IMR-90 (cell line): ENCODE data around the gene TMEM141. TPM values are rescaled to one million over a fixed set of nuclear protein-coding genes. Genes with fewer than 3 reads are reported as not detected.
"Not testable (repeated sequence)": the region's sequence is repeated elsewhere in the genome, so short reads cannot be mapped to it uniquely, and the experiment has no call there.

Experiments used
- ATAC-seq: fragments of 200-7000 bp; cut with Tn5 transposase; 2 replicates; pipeline ENCODE4 v1.9.1; 2020; ENCODE audit warnings: low read depth, mild to moderate bottlenecking, moderate library complexity
- BruUV-seq: library from RNA; stranded (reverse); fragments of 400-500 nt; replicated peaks from 2 replicates; lab custom pipeline; 2021; lab: Mats Ljungman, UMichigan
- CTCF ChIA-PET: fragments of 300-600 bp; formaldehyde crosslinking; extraction: SDS; loops from one replicate; lab custom pipeline; 2021; ENCODE audit warnings: antibody characterized with exemption; lab: Yijun Ruan, JAX
- POLR2A ChIA-PET: fragments of 300-600 bp; sonication (Branson Sonifier 250); formaldehyde crosslinking; loops from one replicate; lab custom pipeline; 2022; ENCODE audit warnings: antibody characterized with exemption; ENCODE audit not compliant: unreplicated experiment; lab: Charles Lee
- DNase-seq: peaks from one replicate; pipeline ENCODE4 v3.0.0; 2013
- H2AFZ ChIP-seq: replicated peaks from 2 replicates; pipeline ENCODE3; 2013; ENCODE audit warnings: low read length, mild to moderate bottlenecking; ENCODE audit not compliant: poor library complexity
- H2AK5ac ChIP-seq: 2 replicates; pipeline ENCODE4 v1.6.1; 2013; ENCODE audit warnings: low read depth, low read length, inconsistent platforms
- H2AK9ac ChIP-seq: replicated peaks from 2 replicates; pipeline ENCODE3; 2013; ENCODE audit warnings: mild to moderate bottlenecking, low read depth, low read length, moderate library complexity; ENCODE audit not compliant: poor library complexity
- H2BK120ac ChIP-seq: 2 replicates; pipeline ENCODE4 v1.6.1; 2013; ENCODE audit warnings: low read depth, low read length, inconsistent platforms
- H2BK15ac ChIP-seq: 3 replicates; pipeline ENCODE4 v1.6.1; 2013; ENCODE audit warnings: low read depth, low read length, inconsistent platforms
- H2BK20ac ChIP-seq: 2 replicates; pipeline ENCODE4 v1.6.1; 2013; ENCODE audit warnings: low read depth, mild to moderate bottlenecking, inconsistent platforms, low read length, moderate library complexity
- H2BK5ac ChIP-seq: 2 replicates; pipeline ENCODE4 v1.6.1; 2013; ENCODE audit warnings: mild to moderate bottlenecking, low read depth, low read length, inconsistent platforms; ENCODE audit not compliant: poor library complexity, severe bottlenecking
- H3K14ac ChIP-seq: replicated peaks from 2 replicates; pipeline ENCODE4 v1.6.1; 2013; ENCODE audit warnings: low read depth, low read length, inconsistent platforms
- H3K18ac ChIP-seq: 2 replicates; pipeline ENCODE4 v1.6.1; 2013; ENCODE audit warnings: low read depth, low read length, control low read depth
- H3K23ac ChIP-seq: 2 replicates; pipeline ENCODE4 v1.6.1; 2013; ENCODE audit warnings: low read depth, low read length, inconsistent platforms
- H3K27ac ChIP-seq: 2 replicates; pipeline ENCODE4 v1.5.1; 2013; ENCODE audit warnings: mild to moderate bottlenecking, control low read depth, low read length; ENCODE audit not compliant: insufficient read depth
- H3K27me3 ChIP-seq: 2 replicates; pipeline ENCODE4 v1.6.1; 2013; ENCODE audit warnings: low read length; ENCODE audit not compliant: control insufficient read depth, insufficient read depth
- H3K36me3 ChIP-seq: 2 replicates; pipeline ENCODE4 v1.6.1; 2013; ENCODE audit warnings: low read length, mixed read lengths; ENCODE audit not compliant: control insufficient read depth, insufficient read depth
- H3K4ac ChIP-seq: 2 replicates; pipeline ENCODE4 v1.6.1; 2013; ENCODE audit warnings: low read depth, low read length, inconsistent platforms
- H3K4me1 ChIP-seq: 2 replicates; pipeline ENCODE4 v1.6.1; 2013; ENCODE audit warnings: low read length, mixed read lengths; ENCODE audit not compliant: control insufficient read depth, insufficient read depth
- H3K4me2 ChIP-seq: 2 replicates; pipeline ENCODE4 v1.6.1; 2013; ENCODE audit warnings: low read depth, mild to moderate bottlenecking, control low read depth, low read length, moderate library complexity
- H3K4me3 ChIP-seq: 2 replicates; pipeline ENCODE4 v1.5.1; 2013; ENCODE audit warnings: low read depth, mild to moderate bottlenecking, control low read depth, low read length, moderate library complexity; ENCODE audit not compliant: insufficient read depth
- H3K56ac ChIP-seq: 2 replicates; pipeline ENCODE4 v1.6.1; 2013; ENCODE audit warnings: low read length, inconsistent platforms; ENCODE audit not compliant: insufficient read depth; ENCODE audit errors: extremely low read depth
- H3K79me1 ChIP-seq, 2 experiments: 2 replicates each; pipeline ENCODE4 v1.6.1; 2013; ENCODE audit warnings: low read length in 2 of 2, inconsistent platforms in 1 of 2, low read depth in 1 of 2
- H3K9ac ChIP-seq: 2 replicates; pipeline ENCODE4 v1.6.1; 2013; ENCODE audit warnings: low read depth, low read length, control low read depth
- H3K9me1 ChIP-seq: 2 replicates; pipeline ENCODE4 v1.6.1; 2013; ENCODE audit warnings: low read length, inconsistent platforms; ENCODE audit not compliant: insufficient read depth
- H3K9me3 ChIP-seq: 2 replicates; pipeline ENCODE4 v1.6.1; 2013; ENCODE audit warnings: low read length; ENCODE audit not compliant: control insufficient read depth, insufficient read depth
- H4K20me1 ChIP-seq: 2 replicates; pipeline ENCODE4 v1.6.1; 2013; ENCODE audit warnings: low read length, inconsistent platforms; ENCODE audit not compliant: insufficient read depth
- H4K5ac ChIP-seq: 2 replicates; pipeline ENCODE4 v1.6.1; 2013; ENCODE audit warnings: mild to moderate bottlenecking, low read depth, low read length, control low read depth
- H4K8ac ChIP-seq, 2 experiments: 2 replicates each; pipeline ENCODE4 v1.6.1; 2013; ENCODE audit warnings: low read depth in 2 of 2, low read length in 2 of 2, control low read depth in 1 of 2, inconsistent platforms in 1 of 2
- H4K91ac ChIP-seq: 2 replicates; pipeline ENCODE4 v1.6.1; 2013; ENCODE audit warnings: low read depth, low read length, inconsistent platforms; ENCODE audit not compliant: insufficient read depth
- MAZ ChIP-seq: IDR thresholded peaks from 2 replicates; pipeline ENCODE4 v1.6.1; 2012; ENCODE audit warnings: low read depth, mild to moderate bottlenecking, low read length, improper control_type of control experiment, moderate library complexity, borderline replicate concordance
- RAD21 ChIP-seq: IDR thresholded peaks from 2 replicates; pipeline ENCODE4 v1.6.1; 2012; ENCODE audit warnings: low read length, improper control_type of control experiment
- SMC3 ChIP-seq: fragments of 150-350 bp; IDR thresholded peaks from 2 replicates; pipeline ENCODE4 v1.6.1; 2016; ENCODE audit warnings: low read depth, mild to moderate bottlenecking, antibody characterized with exemption, low read length, moderate library complexity
- WGBS, 2 experiments: methylation state at CpG; one replicate each; pipeline versions ENCODE4 v1.1.5 to v1.1.7; 2013; ENCODE audit warnings: missing lambda C conversion rate in 2 of 2; ENCODE audit not compliant: insufficient read length in 1 of 2; ENCODE audit errors: extremely low coverage in 2 of 2; 5-methylcytosine and 5-hydroxymethylcytosine counted together
- dilution Hi-C: fragments of 300-500 bp; cut with HindIII; formaldehyde crosslinking; loops from one replicate; pipeline ENCODE4 v1.14.3; 2018; ENCODE audit warnings: low sequenced_read_pairs; ENCODE audit not compliant: unreplicated experiment
- in situ Hi-C: fragments of 300-500 bp; cut with MboI; formaldehyde crosslinking; loops from 3 replicates; pipeline ENCODE4 v1.14.3; 2019; ENCODE audit warnings: low sequenced_read_pairs, inconsistent platforms, mixed read lengths
- intact Hi-C: fragments of 100-400 bp; cut with micrococcal nuclease; formaldehyde crosslinking; loops from 2 replicates; pipeline ENCODE4 v1.10.0; 2022
- polyA plus RNA-seq, 3 experiments: library from polyadenylated mRNA; depleted of rRNA; stranded (reverse); fragments of >200 nt; gene quantifications; 2 replicates each; pipeline ENCODE4 v1.2.3, GENCODE V29; 2012; ENCODE audit warnings: low replicate concordance in 1 of 3
- total RNA-seq: library from RNA; depleted of rRNA; stranded (reverse); fragments of >200 nt; gene quantifications from 2 replicates; pipeline ENCODE4 v1.2.3, GENCODE V29; 2012
- TF ChIP-seq, protein P1 (sequence below): conservative IDR thresholded peaks from 2 replicates; pipeline ENCODE4 v1.5.1; 2012; ENCODE audit warnings: mild to moderate bottlenecking, low read depth, low read length, improper control_type of control experiment

The TMEM141 gene
- total and polyA plus RNA-seq, 2 of the 4 experiments (the other 2 are of a cell fraction) = 39.1 to 77.8 TPM

DNA sequence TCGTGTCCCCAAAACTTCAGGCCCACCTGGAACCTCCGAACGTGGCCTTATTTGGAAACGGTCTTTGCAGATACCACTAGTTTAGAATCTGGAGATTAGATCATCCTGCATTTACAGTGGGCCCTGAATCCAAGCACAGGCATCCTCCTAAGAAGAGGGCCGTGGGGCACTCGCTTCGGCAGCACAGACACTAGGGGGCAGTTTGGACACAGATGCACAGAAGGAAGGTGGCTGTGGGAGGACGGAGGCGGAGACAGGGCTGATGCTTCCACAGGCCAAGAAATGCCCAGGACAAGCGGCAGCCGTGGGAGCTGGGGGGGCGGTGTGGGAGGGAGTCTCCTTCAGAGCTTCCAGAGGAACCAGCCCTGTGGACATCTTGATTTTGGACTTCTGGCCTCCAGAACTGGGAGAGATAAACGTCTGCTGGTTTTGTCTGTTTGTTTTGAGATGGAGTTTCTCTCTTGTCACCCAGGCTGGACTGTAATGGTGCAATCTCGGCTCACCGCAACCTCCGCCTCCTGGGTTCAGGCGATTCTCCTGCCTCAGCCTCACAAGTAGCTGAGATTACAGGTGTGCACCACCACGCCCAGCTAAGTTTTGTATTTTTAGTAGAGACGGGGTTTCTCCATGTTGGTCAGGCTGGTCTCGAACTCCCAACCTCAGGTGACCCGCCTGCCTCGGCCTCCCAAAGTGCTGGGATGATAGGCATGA, 30.2 kb upstream of the TMEM141 start:
- peak overlapping the region; percentile 7 for H2AK9ac ChIP-seq
- H3K4ac ChIP-seq, H4K5ac ChIP-seq, intact Hi-C loops, H2BK5ac ChIP-seq, H4K91ac ChIP-seq, H2BK15ac ChIP-seq, H3K79me1 ChIP-seq, H3K9me3 ChIP-seq, H3K27ac ChIP-seq, H2BK20ac ChIP-seq, H2BK120ac ChIP-seq, in situ Hi-C loops, H2AK5ac ChIP-seq, H3K27me3 ChIP-seq, H3K9me1 ChIP-seq, H3K23ac ChIP-seq, dilution Hi-C loops, H3K4me2 ChIP-seq, H3K9ac ChIP-seq, H3K18ac ChIP-seq, H4K8ac ChIP-seq, H3K36me3 ChIP-seq, H3K14ac ChIP-seq, H3K4me3 ChIP-seq, BruUV-seq, H3K4me1 ChIP-seq, H4K20me1 ChIP-seq, H3K56ac ChIP-seq: not testable (repeated sequence)
- 61% methylated on average over 9 of the region's 22 CpGs; no CpG with 5 or more reads in 1 of the 2 experiments for WGBS, 2 experiments
- ATAC-seq = peak; percentile 94
- DNase-seq = peak; percentile 63
- TF ChIP-seq, protein P1, sequence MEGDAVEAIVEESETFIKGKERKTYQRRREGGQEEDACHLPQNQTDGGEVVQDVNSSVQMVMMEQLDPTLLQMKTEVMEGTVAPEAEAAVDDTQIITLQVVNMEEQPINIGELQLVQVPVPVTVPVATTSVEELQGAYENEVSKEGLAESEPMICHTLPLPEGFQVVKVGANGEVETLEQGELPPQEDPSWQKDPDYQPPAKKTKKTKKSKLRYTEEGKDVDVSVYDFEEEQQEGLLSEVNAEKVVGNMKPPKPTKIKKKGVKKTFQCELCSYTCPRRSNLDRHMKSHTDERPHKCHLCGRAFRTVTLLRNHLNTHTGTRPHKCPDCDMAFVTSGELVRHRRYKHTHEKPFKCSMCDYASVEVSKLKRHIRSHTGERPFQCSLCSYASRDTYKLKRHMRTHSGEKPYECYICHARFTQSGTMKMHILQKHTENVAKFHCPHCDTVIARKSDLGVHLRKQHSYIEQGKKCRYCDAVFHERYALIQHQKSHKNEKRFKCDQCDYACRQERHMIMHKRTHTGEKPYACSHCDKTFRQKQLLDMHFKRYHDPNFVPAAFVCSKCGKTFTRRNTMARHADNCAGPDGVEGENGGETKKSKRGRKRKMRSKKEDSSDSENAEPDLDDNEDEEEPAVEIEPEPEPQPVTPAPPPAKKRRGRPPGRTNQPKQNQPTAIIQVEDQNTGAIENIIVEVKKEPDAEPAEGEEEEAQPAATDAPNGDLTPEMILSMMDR = peak; percentile 67
- TF ChIP-seq MAZ = peak; percentile 52
- peak; percentile 10; the same call in 1 of the 2 replicates for TF ChIP-seq SMC3
- TF ChIP-seq RAD21 = peak; percentile 37
- ChIA-PET CTCF (interaction anchor here (0.6 to 1.7 kb wide), 3 partner anchors 16 to 238 kb away, joined by 3 to 7 read pairs (median 3); no protein-coding TSS in a partner anchor), POLR2A (interaction anchor here (0.5 kb wide), 1 partner anchor 33 kb away, joined by 3 read pairs; no protein-coding TSS in a partner anchor)
- H2AFZ ChIP-seq = peak overlapping the region; percentile 81
